HepG2 (cell line): ENCODE results near the gene CAMK2N2. TPM values are rescaled to one million over a fixed set of nuclear protein-coding genes. Genes with fewer than 3 reads are reported as not detected.

Experiments
- BRD4 ChIP-seq: sonication (generic); formaldehyde crosslinking; IDR thresholded peaks from 2 replicates; pipeline ENCODE4 v1.4.0; 2020; ENCODE audit warnings: missing genetic modification reagents
- FOXM1 ChIP-seq: sonication (generic); formaldehyde crosslinking; IDR thresholded peaks from 2 replicates; pipeline ENCODE4 v1.5.0; 2020; ENCODE audit warnings: missing genetic modification reagents
- GABPA ChIP-seq, 2 experiments: IDR thresholded peaks; 2 replicates each; pipeline ENCODE4 v1.6.1; 2011 to 2016; ENCODE audit warnings: low read depth in 2 of 2, low read length in 1 of 2, missing biosample characterization in 1 of 2, missing genetic modification characterization in 1 of 2
- KDM4B ChIP-seq: sonication (generic); formaldehyde crosslinking; IDR thresholded peaks from 2 replicates; pipeline ENCODE4 v1.4.0; 2020; ENCODE audit warnings: missing genetic modification reagents
- KDM6A ChIP-seq: IDR thresholded peaks from 2 replicates; pipeline ENCODE4 v1.6.1; 2016; ENCODE audit warnings: low read depth
- LRRFIP1 ChIP-seq: sonication (generic); formaldehyde crosslinking; conservative IDR thresholded peaks from 2 replicates; pipeline ENCODE4 v1.4.0; 2020; ENCODE audit warnings: missing genetic modification reagents
- RAD21 ChIP-seq: fragments of 450-650 bp; formaldehyde crosslinking; IDR thresholded peaks from 2 replicates; pipeline ENCODE4 v1.5.0; 2020; ENCODE audit warnings: mild to moderate bottlenecking
- SMC3 ChIP-seq: IDR thresholded peaks from 2 replicates; pipeline ENCODE4 v1.6.1; 2011; ENCODE audit warnings: low read length, improper control_type of control experiment
- SNAI1 ChIP-seq: sonication (generic); formaldehyde crosslinking; IDR thresholded peaks from 2 replicates; pipeline ENCODE4 v1.5.0; 2020; ENCODE audit warnings: mild to moderate bottlenecking, missing genetic modification reagents, borderline replicate concordance
- TOE1 ChIP-seq: sonication (generic); formaldehyde crosslinking; IDR thresholded peaks from 2 replicates; pipeline ENCODE4 v1.4.0; 2020; ENCODE audit warnings: mild to moderate bottlenecking, missing genetic modification reagents
- YEATS4 ChIP-seq: sonication (generic); formaldehyde crosslinking; IDR thresholded peaks from 2 replicates; pipeline ENCODE4 v1.4.0; 2020; ENCODE audit warnings: missing genetic modification reagents, borderline replicate concordance
- ZBTB7B ChIP-seq: sonication (generic); formaldehyde crosslinking; IDR thresholded peaks from 2 replicates; pipeline ENCODE4 v1.4.0; 2020; ENCODE audit warnings: missing genetic modification reagents
- ZMYM4 ChIP-seq: sonication (generic); formaldehyde crosslinking; IDR thresholded peaks from 2 replicates; pipeline ENCODE4 v1.8.1; 2023; ENCODE audit warnings: mild to moderate bottlenecking, missing genetic modification reagents
- ZNF33A ChIP-seq: sonication (generic); formaldehyde crosslinking; IDR thresholded peaks from 2 replicates; pipeline ENCODE4 v1.5.1; 2020; ENCODE audit warnings: missing genetic modification reagents, mild to moderate bottlenecking, moderate library complexity, borderline replicate concordance
- ZNF350 ChIP-seq: sonication (generic); formaldehyde crosslinking; IDR thresholded peaks from 2 replicates; pipeline ENCODE4 v1.4.0; 2020; ENCODE audit warnings: mild to moderate bottlenecking, low read depth, missing genetic modification reagents, borderline replicate concordance
- ZNF639 ChIP-seq: conservative IDR thresholded peaks from 2 replicates; pipeline ENCODE4 v1.6.1; 2018; ENCODE audit warnings: missing genetic modification reagents
- ZNF788 ChIP-seq: sonication (generic); formaldehyde crosslinking; IDR thresholded peaks from 2 replicates; pipeline ENCODE4 v1.5.0; 2020; ENCODE audit warnings: mild to moderate bottlenecking, missing genetic modification reagents, borderline replicate concordance
- polyA plus RNA-seq, 8 experiments: library from polyadenylated mRNA; depleted of rRNA in 3 of 8; stranded (reverse) in 7 of 8; unstranded in 1 of 8; fragments of >200 nt; fragmentation: Illumina TruSeq in 4 of 8; extraction: Trizol in 4 of 8; gene quantifications; 2 replicates each; pipeline versions ENCODE4 v1.2.1 to v1.2.3, GENCODE V29; 2011 to 2016; ENCODE audit warnings: low read depth in 4 of 8, missing spikeins in 1 of 8, mixed read lengths in 1 of 8; ENCODE audit not compliant: insufficient read depth in 1 of 8
- total RNA-seq, 5 experiments: library from RNA; depleted of rRNA; stranded (reverse); fragments of >200 nt; fragmentation: Illumina TruSeq; extraction: Trizol; gene quantifications; 2 replicates each; pipeline ENCODE4 v1.2.3, GENCODE V29; 2016; ENCODE audit warnings: low read depth in 1 of 5
- TF ChIP-seq, protein P1 (sequence below): sonication (generic); formaldehyde crosslinking; IDR thresholded peaks from 2 replicates; pipeline ENCODE4 v1.8.1; 2023; ENCODE audit warnings: mild to moderate bottlenecking, missing genetic modification reagents
- TF ChIP-seq, protein P2 (sequence below): sonication (generic); formaldehyde crosslinking; conservative IDR thresholded peaks from 2 replicates; pipeline ENCODE4 v1.8.1; 2023; ENCODE audit warnings: missing genetic modification reagents
- TF ChIP-seq, protein P3 (sequence below): sonication (generic); formaldehyde crosslinking; conservative IDR thresholded peaks from 2 replicates; pipeline ENCODE4 v1.4.0; 2020; ENCODE audit warnings: missing genetic modification reagents

The CAMK2N2 gene
- total and polyA plus RNA-seq, 2 of the 13 experiments (the other 11 are each of a cell fraction or from before 2014, with no cell fraction given), result 0.12 to 0.27 TPM

GRCh38 chr3:184250167-184250828 lies 11.1 kb downstream of the CAMK2N2 start (continued):
- TF ChIP-seq TOE1, result no peak
- no peak for TF ChIP-seq FOXM1 (CRISPR knock-in tag)
- TF ChIP-seq YEATS4 (CRISPR knock-in tag), result no peak
- TF ChIP-seq ZNF350 (CRISPR knock-in tag), result no peak
- TF ChIP-seq, protein P1, sequence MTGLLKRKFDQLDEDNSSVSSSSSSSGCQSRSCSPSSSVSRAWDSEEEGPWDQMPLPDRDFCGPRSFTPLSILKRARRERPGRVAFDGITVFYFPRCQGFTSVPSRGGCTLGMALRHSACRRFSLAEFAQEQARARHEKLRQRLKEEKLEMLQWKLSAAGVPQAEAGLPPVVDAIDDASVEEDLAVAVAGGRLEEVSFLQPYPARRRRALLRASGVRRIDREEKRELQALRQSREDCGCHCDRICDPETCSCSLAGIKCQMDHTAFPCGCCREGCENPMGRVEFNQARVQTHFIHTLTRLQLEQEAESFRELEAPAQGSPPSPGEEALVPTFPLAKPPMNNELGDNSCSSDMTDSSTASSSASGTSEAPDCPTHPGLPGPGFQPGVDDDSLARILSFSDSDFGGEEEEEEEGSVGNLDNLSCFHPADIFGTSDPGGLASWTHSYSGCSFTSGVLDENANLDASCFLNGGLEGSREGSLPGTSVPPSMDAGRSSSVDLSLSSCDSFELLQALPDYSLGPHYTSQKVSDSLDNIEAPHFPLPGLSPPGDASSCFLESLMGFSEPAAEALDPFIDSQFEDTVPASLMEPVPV (CRISPR knock-in tag), result no peak
- TF ChIP-seq, protein P2, sequence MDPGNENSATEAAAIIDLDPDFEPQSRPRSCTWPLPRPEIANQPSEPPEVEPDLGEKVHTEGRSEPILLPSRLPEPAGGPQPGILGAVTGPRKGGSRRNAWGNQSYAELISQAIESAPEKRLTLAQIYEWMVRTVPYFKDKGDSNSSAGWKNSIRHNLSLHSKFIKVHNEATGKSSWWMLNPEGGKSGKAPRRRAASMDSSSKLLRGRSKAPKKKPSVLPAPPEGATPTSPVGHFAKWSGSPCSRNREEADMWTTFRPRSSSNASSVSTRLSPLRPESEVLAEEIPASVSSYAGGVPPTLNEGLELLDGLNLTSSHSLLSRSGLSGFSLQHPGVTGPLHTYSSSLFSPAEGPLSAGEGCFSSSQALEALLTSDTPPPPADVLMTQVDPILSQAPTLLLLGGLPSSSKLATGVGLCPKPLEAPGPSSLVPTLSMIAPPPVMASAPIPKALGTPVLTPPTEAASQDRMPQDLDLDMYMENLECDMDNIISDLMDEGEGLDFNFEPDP, result 0 out of 2 replicates have a peak, but pooled peaks have one; percentile 54
- TF ChIP-seq KDM4B (CRISPR knock-in tag), result no peak
- peak; percentile 54 for TF ChIP-seq SMC3
- no peak for TF ChIP-seq KDM6A (CRISPR knock-in tag)
- no peak for TF ChIP-seq ZMYM4 (CRISPR knock-in tag)
- 0 out of 2 replicates have a peak, but pooled peaks have one; percentile 8 for TF ChIP-seq BRD4
- no peak for TF ChIP-seq GABPA (IDR thresholded peaks at IDR 0.05; ENCODE audit: low read depth, low read length)
- peak; percentile 32; the same call in 1 of the 2 replicates for TF ChIP-seq GABPA (CRISPR knock-in tag; IDR thresholded peaks at IDR 0.05; ENCODE audit: low read depth)
- TF ChIP-seq RAD21 (CRISPR knock-in tag), result peak; percentile 40
- no peak for TF ChIP-seq ZBTB7B
- TF ChIP-seq ZNF639, result no peak
- no peak for TF ChIP-seq ZNF33A (CRISPR knock-in tag)
- no peak for TF ChIP-seq SNAI1 (CRISPR knock-in tag)
- TF ChIP-seq LRRFIP1 (CRISPR knock-in tag), result no peak
- TF ChIP-seq ZNF788 (CRISPR knock-in tag), result peak; percentile 60; the same call in 1 of the 2 replicates
- TF ChIP-seq, protein P3, sequence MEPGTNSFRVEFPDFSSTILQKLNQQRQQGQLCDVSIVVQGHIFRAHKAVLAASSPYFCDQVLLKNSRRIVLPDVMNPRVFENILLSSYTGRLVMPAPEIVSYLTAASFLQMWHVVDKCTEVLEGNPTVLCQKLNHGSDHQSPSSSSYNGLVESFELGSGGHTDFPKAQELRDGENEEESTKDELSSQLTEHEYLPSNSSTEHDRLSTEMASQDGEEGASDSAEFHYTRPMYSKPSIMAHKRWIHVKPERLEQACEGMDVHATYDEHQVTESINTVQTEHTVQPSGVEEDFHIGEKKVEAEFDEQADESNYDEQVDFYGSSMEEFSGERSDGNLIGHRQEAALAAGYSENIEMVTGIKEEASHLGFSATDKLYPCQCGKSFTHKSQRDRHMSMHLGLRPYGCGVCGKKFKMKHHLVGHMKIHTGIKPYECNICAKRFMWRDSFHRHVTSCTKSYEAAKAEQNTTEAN (CRISPR knock-in tag), result no peak
